ENCODE measurements around the gene BAIAP3. TPM values are rescaled to one million over a fixed set of nuclear protein-coding genes. Genes with fewer than 3 reads are reported as not detected.

The BAIAP3 gene
- total and polyA plus RNA-seq, 2 donors (not counting 3 experiments of a cell fraction or from before 2014, with no cell fraction given): 0.36 to 0.66 TPM

- intact Hi-C loops (cut with micrococcal nuclease) (no loop called here), dilution Hi-C loops (cut with MboI; ENCODE audit: extremely low pct_ligation_motif_present, low sequenced_read_pairs) (no loop called here)
- no peak for TF ChIP-seq EZH2 (IDR thresholded peaks at IDR 0.05; ENCODE audit: borderline replicate concordance, low read depth, low read length, severe bottlenecking)
- no peak for TF ChIP-seq FOS (IDR thresholded peaks at IDR 0.05; ENCODE audit: borderline replicate concordance, insufficient read depth, low read length)
- peaks cover 3 to 19% of the 10 kb centered on the region in 2 experiments for H3K36me3 ChIP-seq (ENCODE audit: control insufficient read depth in 2 of 2, extremely low read depth in 1 of 2, insufficient read depth in 2 of 2, low read length in 2 of 2)
- DNase-seq (ENCODE audit: low read depth, low spot score) (no peak), FAIRE-seq (no peak)
- no peaks in the 10 kb centered on the region for H3K9me3 ChIP-seq (replicated peaks; ENCODE audit: control insufficient read depth, insufficient read depth, low read length)
- no peaks in the 10 kb centered on the region for H3K9me1 ChIP-seq (replicated peaks; ENCODE audit: control insufficient read depth, extremely low read depth, insufficient read depth, low read length)
- H3K4me2 ChIP-seq (ENCODE audit: insufficient read depth, low read length): no peak overlapping the region
- ChIA-PET POLR2A (no interaction called here), CTCF (interaction anchor here (1.0 kb wide), 1 partner anchor 10 kb away, joined by 3 read pairs; no protein-coding TSS in a partner anchor)
- H4K20me1 ChIP-seq (replicated peaks; ENCODE audit: control insufficient read depth, extremely low read depth, insufficient read depth, low read length): no peaks in the 10 kb centered on the region
- no peaks in the 10 kb centered on the region for H3K79me2 ChIP-seq (ENCODE audit: control insufficient read depth, insufficient read depth, low read length)
- H3K27me3 ChIP-seq (ENCODE audit: control insufficient read depth in 2 of 2, insufficient read depth in 2 of 2, low read length in 2 of 2): peaks cover 3 to 7% of the 10 kb centered on the region in 2 experiments
- H3K27ac ChIP-seq (ENCODE audit: insufficient read depth, low read depth, low read length): no peak overlapping the region
- no peak overlapping the region for H3K9ac ChIP-seq (replicated peaks; ENCODE audit: extremely low read depth, insufficient read depth, low read length)
- H3K4me1 ChIP-seq (ENCODE audit: control insufficient read depth, extremely low read depth, insufficient read depth, low read length): peaks cover 1% of the 10 kb centered on the region
- H2AFZ ChIP-seq (ENCODE audit: low read depth, low read length): no peak overlapping the region
- no TSS peak for BruUV-seq (replicated peaks)
- H3K4me3 ChIP-seq (replicated peaks in 1 of 3; ENCODE audit: insufficient read depth in 1 of 3, low read depth in 1 of 3, low read length in 3 of 3): no peak overlapping the region
Measured at GRCh38 chr16:1326391-1326790, 7.1 kb upstream of the BAIAP3 start.

- no TSS peak for BruUV-seq (replicated peaks)
- Histone ChIP-seq H3K4me2 (ENCODE audit: insufficient read depth, low read length) (no peak overlapping the region), H3K27ac (ENCODE audit: insufficient read depth, low read depth, low read length) (no peak overlapping the region), H3K9me3 (replicated peaks; ENCODE audit: control insufficient read depth, insufficient read depth, low read length) (no peaks in the 10 kb centered on the region), H3K27me3 (ENCODE audit: control insufficient read depth in 2 of 2, insufficient read depth in 2 of 2, low read length in 2 of 2) (peaks cover 10 to 13% of the 10 kb centered on the region in 2 experiments), H3K79me2 (ENCODE audit: control insufficient read depth, insufficient read depth, low read length) (no peaks in the 10 kb centered on the region), H3K9me1 (replicated peaks; ENCODE audit: control insufficient read depth, extremely low read depth, insufficient read depth, low read length) (no peaks in the 10 kb centered on the region), H4K20me1 (replicated peaks; ENCODE audit: control insufficient read depth, extremely low read depth, insufficient read depth, low read length) (no peaks in the 10 kb centered on the region), H3K9ac (replicated peaks; ENCODE audit: extremely low read depth, insufficient read depth, low read length) (no peak overlapping the region), H2AFZ (ENCODE audit: low read depth, low read length) (no peak overlapping the region), H3K36me3 (ENCODE audit: control insufficient read depth in 2 of 2, extremely low read depth in 1 of 2, insufficient read depth in 2 of 2, low read length in 2 of 2) (peaks cover 3 to 15% of the 10 kb centered on the region in 2 experiments), H3K4me1 (ENCODE audit: control insufficient read depth, extremely low read depth, insufficient read depth, low read length) (peaks cover 8% of the 10 kb centered on the region), H3K4me3 (replicated peaks in 1 of 3; ENCODE audit: insufficient read depth in 1 of 3, low read depth in 1 of 3, low read length in 3 of 3) (no peak overlapping the region)
- CTCF ChIA-PET: interaction anchor here (0.6 kb wide), 1 partner anchor 9 kb away, joined by 3 read pairs; no protein-coding TSS in a partner anchor
- dilution Hi-C loops (cut with MboI; ENCODE audit: extremely low pct_ligation_motif_present, low sequenced_read_pairs) (no loop called here), intact Hi-C loops (cut with micrococcal nuclease) (no loop called here)
- TF ChIP-seq MAX (IDR thresholded peaks at IDR 0.05; ENCODE audit: insufficient read depth, insufficient read length) (no peak), EZH2 (IDR thresholded peaks at IDR 0.05; ENCODE audit: borderline replicate concordance, low read depth, low read length, severe bottlenecking) (no peak), CTCF (IDR thresholded peaks at IDR 0.05; ENCODE audit: extremely low read depth in 1 of 2, insufficient read depth in 1 of 2, low read depth in 1 of 2, low read length in 2 of 2) (no peak)
- DNase-seq (ENCODE audit: low read depth, low spot score): no peak
- POLR2A ChIA-PET: no interaction called here
- FAIRE-seq: no peak
Measured at GRCh38 chr16:1326946-1327618, 6.4 kb upstream of the BAIAP3 start.
